IPS DF 6.9 (cell line): ENCODE data around the gene MCRS1.

ENCODE experiments used
- DNase-seq: peaks from one replicate; pipeline ENCODE4 v3.0.0-alpha.2; 2013; ENCODE audit warnings: low read depth, low spot score
- H3K27ac ChIP-seq: one replicate; pipeline ENCODE4 v1.5.1; 2013; ENCODE audit warnings: low read length, control low read depth
- H3K27me3 ChIP-seq: 2 replicates; pipeline ENCODE4 v1.6.1; 2013; ENCODE audit warnings: mild to moderate bottlenecking, low read length; ENCODE audit not compliant: control insufficient read depth, insufficient read depth
- H3K36me3 ChIP-seq: 2 replicates; pipeline ENCODE4 v1.6.1; 2013; ENCODE audit warnings: low read length; ENCODE audit not compliant: control insufficient read depth, insufficient read depth
- H3K4me1 ChIP-seq: 2 replicates; pipeline ENCODE4 v1.6.1; 2013; ENCODE audit warnings: low read length; ENCODE audit not compliant: control insufficient read depth, insufficient read depth
- H3K4me3 ChIP-seq: 2 replicates; pipeline ENCODE4 v1.5.1; 2013; ENCODE audit warnings: mild to moderate bottlenecking, low read length
- H3K9me3 ChIP-seq: 2 replicates; pipeline ENCODE4 v1.6.1; 2013; ENCODE audit warnings: low read length, inconsistent platforms; ENCODE audit not compliant: control insufficient read depth, insufficient read depth
- WGBS: extraction: QIAGEN DNeasy Blood & Tissue Kit; methylation state at CpG from one replicate; pipeline ENCODE4 v1.1.7; 2013; ENCODE audit warnings: mixed read lengths, missing lambda C conversion rate; ENCODE audit not compliant: insufficient read length, insufficient coverage; 5-methylcytosine and 5-hydroxymethylcytosine counted together

Gene MCRS1

DNA sequence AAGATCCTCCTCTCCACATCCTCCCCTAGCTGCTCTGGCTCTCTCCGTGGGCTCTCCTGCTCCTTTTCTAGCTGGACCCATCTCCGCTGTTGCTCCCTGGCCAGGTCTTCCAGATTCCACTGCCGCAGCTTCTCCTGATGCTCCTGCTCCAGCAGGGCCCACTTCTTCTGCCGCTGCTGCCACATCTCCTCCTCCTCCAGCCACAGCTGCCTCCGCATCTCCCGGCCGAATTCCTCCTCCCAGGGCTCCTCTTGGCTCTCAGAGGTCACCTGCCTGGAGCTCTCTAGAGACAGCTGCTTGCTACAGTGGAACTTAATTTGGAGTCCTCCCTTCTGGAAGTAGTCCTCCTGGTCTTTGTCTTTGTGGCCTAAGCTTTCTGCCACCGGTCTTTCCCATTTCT lies 32.0 kb upstream of the MCRS1 start:
- Histone ChIP-seq H3K36me3 (no peaks in the 10 kb centered on the region), H3K27me3 (no peaks in the 10 kb centered on the region), H3K4me3 (no peak overlapping the region), H3K4me1 (no peaks in the 10 kb centered on the region), H3K27ac (no peak overlapping the region), H3K9me3 (no peaks in the 10 kb centered on the region)
- no peak for DNase-seq
- no CpG with 5 or more reads among the region's 8 CpGs for WGBS

- no peaks in the 10 kb centered on the region for H3K4me1 ChIP-seq
- H3K27ac ChIP-seq, result no peak overlapping the region
- DNase-seq, result no peak
- no peak overlapping the region for H3K4me3 ChIP-seq
- H3K27me3 ChIP-seq, result no peaks in the 10 kb centered on the region
- WGBS, result no CpG with 5 or more reads among the region's 10 CpGs
- no peaks in the 10 kb centered on the region for H3K36me3 ChIP-seq
- no peaks in the 10 kb centered on the region for H3K9me3 ChIP-seq
These were observed 30.6 kb upstream of the MCRS1 start for GRCh38 chr12:49598527-49598926.

DNA sequence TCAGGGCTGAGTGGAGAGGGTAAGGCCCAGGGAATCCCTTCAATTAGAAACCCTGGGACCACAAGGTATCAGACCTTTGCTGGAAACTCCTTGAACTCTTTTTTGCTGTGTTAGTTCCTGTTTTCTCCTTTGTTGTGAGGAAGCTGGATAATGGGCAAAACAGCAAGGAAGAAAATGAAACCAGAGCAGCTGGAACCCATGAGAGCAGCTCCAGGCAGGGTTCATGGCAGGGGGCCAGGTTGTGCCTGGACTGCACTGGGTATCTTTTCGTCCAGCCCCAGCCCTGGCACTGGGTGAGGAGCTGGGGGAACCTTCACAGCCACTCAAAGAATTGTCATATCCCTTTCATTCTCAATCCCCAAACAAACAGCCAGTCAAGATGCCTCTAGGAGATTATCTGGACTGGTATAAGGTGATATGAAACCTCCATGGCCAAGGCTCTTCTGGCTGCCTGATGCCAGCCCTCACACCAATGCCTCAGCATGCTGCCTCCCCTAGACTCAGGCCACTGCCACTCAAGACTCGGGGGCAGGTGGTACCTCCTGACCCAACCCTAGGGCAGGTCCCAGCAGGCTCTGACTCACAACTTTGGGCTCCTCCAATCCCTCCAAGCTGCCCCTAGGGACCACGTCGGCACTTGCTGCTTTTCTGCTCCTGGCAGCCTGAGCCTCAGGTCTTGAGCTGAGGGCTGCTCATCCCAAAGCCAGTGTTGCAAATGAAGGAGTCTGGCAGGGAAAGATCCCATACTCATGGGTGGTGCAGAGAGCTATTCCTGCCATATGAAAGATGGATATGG lies 21.0 kb upstream of the MCRS1 start:
- Histone ChIP-seq H3K4me3 (no peak overlapping the region), H3K27ac (no peak overlapping the region), H3K36me3 (peaks cover 2% of the 10 kb centered on the region; the same call in 1 of the 2 replicates), H3K9me3 (no peaks in the 10 kb centered on the region), H3K27me3 (no peaks in the 10 kb centered on the region), H3K4me1 (no peaks in the 10 kb centered on the region)
- DNase-seq, result no peak
- WGBS, result no CpG with 5 or more reads among the region's 4 CpGs

DNA sequence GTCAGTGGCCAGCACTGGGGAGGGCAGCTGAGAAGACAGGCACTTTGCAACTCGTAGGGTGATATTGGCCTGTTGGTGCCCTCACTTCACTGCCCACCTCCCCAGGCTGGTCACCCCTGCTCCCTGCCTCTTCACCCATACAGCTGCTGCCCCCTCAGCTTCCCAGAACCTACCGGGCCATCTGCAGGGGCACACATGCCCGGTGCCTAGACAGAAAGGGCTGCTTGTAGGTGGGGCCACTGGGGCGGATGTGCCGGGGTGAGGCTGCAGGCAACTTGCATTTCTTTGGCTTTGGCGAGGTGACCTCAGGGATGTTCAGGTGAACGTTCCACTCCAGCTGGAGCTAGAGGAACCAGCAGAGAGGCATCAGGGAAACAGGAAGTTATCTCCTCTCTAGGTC lies 20.3 kb upstream of the MCRS1 start:
- peaks cover 2% of the 10 kb centered on the region; the same call in 1 of the 2 replicates for H3K36me3 ChIP-seq
- no CpG with 5 or more reads among the region's 7 CpGs for WGBS
- no peak for DNase-seq
- no peaks in the 10 kb centered on the region for H3K4me1 ChIP-seq
- no peak overlapping the region for H3K4me3 ChIP-seq
- H3K27ac ChIP-seq, result no peak overlapping the region
- no peaks in the 10 kb centered on the region for H3K27me3 ChIP-seq
- no peaks in the 10 kb centered on the region for H3K9me3 ChIP-seq

- no peak for DNase-seq
- Histone ChIP-seq H3K9me3 (no peaks in the 10 kb centered on the region), H3K36me3 (peaks cover 2% of the 10 kb centered on the region; the same call in 1 of the 2 replicates), H3K27me3 (no peaks in the 10 kb centered on the region), H3K4me3 (no peak overlapping the region), H3K27ac (no peak overlapping the region), H3K4me1 (no peaks in the 10 kb centered on the region)
- WGBS, result no CpG with 5 or more reads among the region's 11 CpGs
These were observed 19.4 kb upstream of the MCRS1 start for GRCh38 chr12:49587174-49587908.

DNA sequence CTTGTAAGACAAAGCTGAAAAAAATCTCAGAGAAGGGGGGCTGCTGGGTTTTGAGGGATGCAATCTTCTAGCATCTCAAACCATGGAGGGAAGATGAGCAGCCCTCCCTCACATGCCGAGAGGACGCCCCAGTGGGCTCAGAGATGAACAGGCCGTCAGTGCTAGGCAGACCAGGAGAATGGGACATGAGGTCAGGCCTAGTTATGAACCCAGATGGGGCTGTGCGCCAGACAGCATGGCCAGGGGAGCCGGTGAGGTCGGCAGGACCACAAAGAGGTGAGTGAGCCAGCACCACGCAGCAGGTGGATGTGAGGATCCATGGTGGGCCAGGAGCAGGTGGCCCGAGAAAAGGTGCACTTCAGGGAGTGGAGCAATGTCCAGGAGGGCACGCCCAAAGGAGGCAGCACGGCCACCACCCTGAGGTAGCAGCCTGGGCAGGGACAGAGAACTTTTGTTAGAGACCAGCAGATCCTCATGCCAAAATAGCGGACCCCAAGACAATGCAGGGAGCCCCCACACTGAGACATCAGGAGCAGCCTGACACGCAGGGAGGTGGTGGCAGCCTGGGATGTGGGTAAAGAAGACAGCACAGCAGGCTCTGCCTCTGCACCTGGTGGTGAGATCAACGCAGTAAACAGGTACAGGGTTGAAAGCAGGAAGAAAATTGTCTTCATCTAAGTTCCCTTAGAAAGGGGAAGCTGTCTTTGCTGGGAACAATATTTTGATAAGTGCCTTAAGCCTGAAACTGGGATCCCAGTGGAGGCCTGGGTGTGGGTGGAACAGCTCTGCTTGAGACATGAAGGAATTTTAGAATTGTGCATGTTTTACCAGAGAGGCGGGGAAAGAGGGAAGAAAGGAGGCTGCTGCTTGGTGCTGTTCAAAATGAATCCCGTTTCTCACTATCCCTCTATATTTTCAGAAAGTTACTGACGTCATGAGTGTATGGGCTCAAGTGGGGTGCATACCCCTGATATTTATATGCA lies 17.8 kb upstream of the MCRS1 start:
- no peaks in the 10 kb centered on the region for H3K36me3 ChIP-seq
- H3K4me1 ChIP-seq, result no peaks in the 10 kb centered on the region
- no peak for DNase-seq
- no peaks in the 10 kb centered on the region for H3K27me3 ChIP-seq
- no peak overlapping the region for H3K4me3 ChIP-seq
- WGBS, result no CpG with 5 or more reads among the region's 16 CpGs
- H3K9me3 ChIP-seq, result no peaks in the 10 kb centered on the region
- no peak overlapping the region for H3K27ac ChIP-seq

GRCh38 chr12:49584591-49584990 lies 16.6 kb upstream of the MCRS1 start:
- Histone ChIP-seq H3K4me3 (no peak overlapping the region), H3K27ac (no peak overlapping the region), H3K27me3 (no peaks in the 10 kb centered on the region), H3K36me3 (no peaks in the 10 kb centered on the region), H3K4me1 (no peaks in the 10 kb centered on the region), H3K9me3 (no peaks in the 10 kb centered on the region)
- no CpG with 5 or more reads among the region's 7 CpGs for WGBS
- DNase-seq, result no peak

- no CpG with 5 or more reads among the region's 13 CpGs for WGBS
- H3K36me3 ChIP-seq, result no peaks in the 10 kb centered on the region
- H3K4me3 ChIP-seq, result no peak overlapping the region
- no peaks in the 10 kb centered on the region for H3K9me3 ChIP-seq
- H3K27ac ChIP-seq, result no peak overlapping the region
- no peaks in the 10 kb centered on the region for H3K4me1 ChIP-seq
- no peaks in the 10 kb centered on the region for H3K27me3 ChIP-seq
- DNase-seq, result no peak
These were observed 15.6 kb upstream of the MCRS1 start for GRCh38 chr12:49583366-49584094.

DNA sequence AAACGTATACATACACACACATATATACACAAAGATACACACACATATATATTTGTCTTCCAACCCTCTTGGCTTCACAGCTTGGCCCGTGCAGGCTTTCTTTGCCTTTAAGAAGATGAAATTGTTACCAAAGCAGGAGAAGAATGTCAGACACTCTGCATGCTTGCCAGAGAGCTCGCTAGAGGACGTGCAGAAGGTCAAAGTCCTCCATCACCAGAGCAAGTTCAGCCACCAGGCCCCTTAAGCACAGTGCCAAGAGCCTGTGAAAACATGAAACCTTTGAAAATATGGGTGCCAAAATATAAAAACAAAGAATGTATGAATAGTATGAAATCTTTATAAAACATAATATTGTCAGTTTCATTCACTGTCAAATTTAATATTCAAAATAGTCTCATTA lies 14.9 kb upstream of the MCRS1 start:
- no peak overlapping the region for H3K27ac ChIP-seq
- no peak overlapping the region for H3K4me3 ChIP-seq
- no peak for DNase-seq
- H3K9me3 ChIP-seq, result no peaks in the 10 kb centered on the region
- H3K27me3 ChIP-seq, result no peaks in the 10 kb centered on the region
- WGBS, result 100% methylated on average over 1 of the region's 4 CpGs
- no peaks in the 10 kb centered on the region for H3K36me3 ChIP-seq
- no peaks in the 10 kb centered on the region for H3K4me1 ChIP-seq
